Right renal pelvis (tissue), 4 donors: ENCODE results near the gene MAGI1. TPM values are rescaled to one million over a fixed set of nuclear protein-coding genes. Genes with fewer than 3 reads are reported as not detected.
"Not testable (repeated sequence)": the region's sequence is repeated elsewhere in the genome, so short reads cannot be mapped to it uniquely, and the experiment has no call there.

Experiments used
- DNase-seq, 4 donors: peaks; one replicate each; pipeline ENCODE4 v3.0.0-alpha.2; 2013; ENCODE audit warnings: low read depth in 4 of 4, low spot score in 3 of 4, missing footprints in 1 of 4
- polyA plus RNA-seq, 4 donors: library from polyadenylated mRNA; unstranded; fragments of 120-200 nt; gene quantifications; one replicate each; pipeline ENCODE4 v1.2.1, GENCODE V29; 2013; ENCODE audit not compliant: insufficient read length in 4 of 4

MAGI1 gene
- polyA plus RNA-seq, 4 donors: 25.8 to 32.9 (median 28.6) TPM

- no peak for DNase-seq
These were observed 123.9 kb downstream of the MAGI1 start for GRCh38 chr3:65914740-65915367.

GRCh38 chr3:65914032-65914739, 124.5 kb downstream of the MAGI1 start:
- no peak for DNase-seq

GRCh38 chr3:65912647-65913046, 126.1 kb downstream of the MAGI1 start:
- no peak for DNase-seq

GRCh38 chr3:65908588-65908987, 130.1 kb downstream of the MAGI1 start:
- DNase-seq: no peak

- no peak for DNase-seq
These were observed 131.2 kb downstream of the MAGI1 start for GRCh38 chr3:65907232-65908130.

GRCh38 chr3:65905771-65906170, 132.9 kb downstream of the MAGI1 start:
- DNase-seq: no peak

GRCh38 chr3:65904016-65904415, 134.7 kb downstream of the MAGI1 start:
- no peak for DNase-seq

GRCh38 chr3:65902304-65902793, 136.4 kb downstream of the MAGI1 start:
- DNase-seq: peak in 1 of 4 donors; percentile 42

- no peak for DNase-seq
These were observed 137.5 kb downstream of the MAGI1 start for GRCh38 chr3:65901226-65901625.

- DNase-seq: no peak
These were observed 139.5 kb downstream of the MAGI1 start for GRCh38 chr3:65899226-65899625.

GRCh38 chr3:65897766-65898165, 141.0 kb downstream of the MAGI1 start:
- no peak for DNase-seq

- no peak for DNase-seq
These were observed 142.4 kb downstream of the MAGI1 start for GRCh38 chr3:65896321-65896720.

GRCh38 chr3:65894679-65895453, 143.9 kb downstream of the MAGI1 start:
- DNase-seq: no peak

GRCh38 chr3:65894126-65894525, 144.6 kb downstream of the MAGI1 start:
- no peak for DNase-seq

GRCh38 chr3:65893631-65894030, 145.1 kb downstream of the MAGI1 start:
- no peak for DNase-seq

- DNase-seq: not testable (repeated sequence)
These were observed 147.2 kb downstream of the MAGI1 start for GRCh38 chr3:65891477-65891876.

- no peak for DNase-seq
These were observed 148.4 kb downstream of the MAGI1 start for GRCh38 chr3:65890328-65890727.

GRCh38 chr3:65889707-65890099, 149.0 kb downstream of the MAGI1 start:
- no peak for DNase-seq

- no peak for DNase-seq
These were observed 149.6 kb downstream of the MAGI1 start for GRCh38 chr3:65888980-65889706.

- no peak for DNase-seq
These were observed 150.5 kb downstream of the MAGI1 start for GRCh38 chr3:65888196-65888595.
